Ammon's horn (tissue), 1 donor: ENCODE measurements around the gene GRIN2A.

Experiments used
- DNase-seq: peaks from one replicate; pipeline ENCODE4 v3.0.0-alpha.2; 2016; ENCODE audit warnings: low spot score

GRIN2A gene

GRCh38 chr16:9766891-9767290 lies 415.3 kb downstream of the GRIN2A start:
- no peak for DNase-seq

GRCh38 chr16:9763505-9763904 lies 418.7 kb downstream of the GRIN2A start:
- DNase-seq, result no peak

GRCh38 chr16:9761870-9762269 lies 420.4 kb downstream of the GRIN2A start:
- peak; percentile 67 for DNase-seq

- no peak for DNase-seq
Observed at GRCh38 chr16:9757687-9758086, 424.5 kb downstream of the GRIN2A start.

GRCh38 chr16:9756434-9756833 lies 425.8 kb downstream of the GRIN2A start:
- DNase-seq, result no peak

GRCh38 chr16:9755081-9755480 lies 427.1 kb downstream of the GRIN2A start:
- no peak for DNase-seq

GRCh38 chr16:9741776-9742175 lies 440.5 kb downstream of the GRIN2A start:
- DNase-seq, result no peak

GRCh38 chr16:9739301-9739700 lies 442.9 kb downstream of the GRIN2A start:
- DNase-seq, result no peak

- DNase-seq, result no peak
Observed at GRCh38 chr16:9738690-9739089, 443.5 kb downstream of the GRIN2A start.

- no peak for DNase-seq
Observed at GRCh38 chr16:9736547-9736946, 445.7 kb downstream of the GRIN2A start.

GRCh38 chr16:9723136-9723535 lies 459.1 kb downstream of the GRIN2A start:
- no peak for DNase-seq

GRCh38 chr16:9713907-9714306 lies 468.3 kb downstream of the GRIN2A start:
- no peak for DNase-seq

- DNase-seq, result no peak
Observed at GRCh38 chr16:9713156-9713555, 469.1 kb downstream of the GRIN2A start.

GRCh38 chr16:9708972-9709620 lies 473.1 kb downstream of the GRIN2A start:
- DNase-seq, result no peak

GRCh38 chr16:9706217-9706836 lies 475.9 kb downstream of the GRIN2A start:
- no peak for DNase-seq

- no peak for DNase-seq
Observed at GRCh38 chr16:9703731-9704130, 478.5 kb downstream of the GRIN2A start.
